Endothelial cell of umbilical vein (primary cell): Measurements from ENCODE around the gene APBA3. TPM values are rescaled to one million over a fixed set of nuclear protein-coding genes. Genes with fewer than 3 reads are reported as not detected.

Source experiments
- BruUV-seq: library from RNA; stranded (reverse); fragments of 400-500 nt; replicated peaks from 2 replicates; lab custom pipeline; 2021; lab: Mats Ljungman, UMichigan
- CTCF ChIA-PET: fragments of 300-600, 350-600 bp; sonication (Branson Sonifier 250); formaldehyde crosslinking; loops from one replicate; lab custom pipeline; 2021; ENCODE audit warnings: antibody characterized with exemption, inconsistent platforms; lab: Charles Lee
- POLR2A ChIA-PET: fragments of 300-600, 350-600 bp; sonication (Branson Sonifier 250); formaldehyde crosslinking; loops from one replicate; lab custom pipeline; 2021; ENCODE audit warnings: antibody characterized with exemption, inconsistent platforms; lab: Charles Lee
- DNase-seq: peaks from one replicate; pipeline ENCODE4 v3.0.0-alpha.2; 2011; ENCODE audit warnings: low read depth, low spot score
- FAIRE-seq: peaks from 2 replicates; lab custom pipeline; 2011; peaks lifted over from hg19 to GRCh38; lab: Jason Lieb, UNC
- H2AFZ ChIP-seq: 2 replicates; pipeline ENCODE4 v1.6.0; 2012; ENCODE audit warnings: low read depth, low read length, control low read depth, inconsistent platforms
- H3K27ac ChIP-seq: 2 replicates; pipeline ENCODE4 v1.5.1; 2011; ENCODE audit warnings: low read depth, mild to moderate bottlenecking, control low read depth, low read length, moderate library complexity; ENCODE audit not compliant: insufficient read depth
- H3K27me3 ChIP-seq, 2 experiments: 2 replicates each; pipeline versions ENCODE4 v1.6.0 to v1.6.1; 2011; ENCODE audit warnings: low read length in 2 of 2, mixed read lengths in 1 of 2; ENCODE audit not compliant: control insufficient read depth in 2 of 2, insufficient read depth in 2 of 2
- H3K36me3 ChIP-seq, 2 experiments: 2 replicates in 1 of 2; 3 replicates in 1 of 2; pipeline ENCODE4 v1.5.1; 2011; ENCODE audit warnings: low read length in 2 of 2, mild to moderate bottlenecking in 1 of 2, moderate library complexity in 1 of 2; ENCODE audit not compliant: control insufficient read depth in 2 of 2, insufficient read depth in 2 of 2; ENCODE audit errors: extremely low read depth in 1 of 2
- H3K4me1 ChIP-seq: 3 replicates; pipeline ENCODE4 v1.5.1; 2011; ENCODE audit warnings: mild to moderate bottlenecking, low read length; ENCODE audit not compliant: control insufficient read depth, insufficient read depth; ENCODE audit errors: extremely low read depth
- H3K4me2 ChIP-seq: 2 replicates; pipeline ENCODE4 v1.6.1; 2011; ENCODE audit warnings: low read length, control low read depth, mixed read lengths; ENCODE audit not compliant: insufficient read depth
- H3K4me3 ChIP-seq, 3 experiments: fragments of 200-600 bp in 1 of 3; sonication (generic), shearing (Covaris generic) in 1 of 3; replicated peaks in 1 of 3; 2 replicates each; pipeline ENCODE4 v1.5.1; 2011 to 2016; ENCODE audit warnings: control low read depth in 3 of 3, low read length in 3 of 3, mild to moderate bottlenecking in 2 of 3, inconsistent platforms in 1 of 3, low read depth in 1 of 3, moderate library complexity in 1 of 3; ENCODE audit not compliant: insufficient read depth in 1 of 3
- H3K79me2 ChIP-seq: 2 replicates; pipeline ENCODE4 v1.6.0; 2012; ENCODE audit warnings: low read length, inconsistent platforms; ENCODE audit not compliant: control insufficient read depth, insufficient read depth
- H3K9ac ChIP-seq: replicated peaks from 2 replicates; pipeline ENCODE3; 2011; ENCODE audit warnings: low read length, control low read depth; ENCODE audit not compliant: insufficient read depth; ENCODE audit errors: extremely low read depth
- H3K9me1 ChIP-seq: replicated peaks from 3 replicates; pipeline ENCODE4 v1.6.0; 2011; ENCODE audit warnings: mild to moderate bottlenecking, low read length; ENCODE audit not compliant: control insufficient read depth, insufficient read depth; ENCODE audit errors: extremely low read depth
- H3K9me3 ChIP-seq: replicated peaks from 2 replicates; pipeline ENCODE4 v1.5.1; 2012; ENCODE audit warnings: low read length, inconsistent platforms; ENCODE audit not compliant: control insufficient read depth, insufficient read depth
- H4K20me1 ChIP-seq: replicated peaks from 2 replicates; pipeline ENCODE3; 2011; ENCODE audit warnings: mild to moderate bottlenecking, low read length; ENCODE audit not compliant: control insufficient read depth, insufficient read depth; ENCODE audit errors: extremely low read depth
- CTCF ChIP-seq, 2 donors: IDR thresholded peaks; 1 replicate in 1 of 2; 2 replicates in 1 of 2; pipeline ENCODE4 v1.5.1; 2011; ENCODE audit warnings: low read length in 2 of 2, mild to moderate bottlenecking in 2 of 2, moderate library complexity in 2 of 2, control low read depth in 1 of 2, inconsistent platforms in 1 of 2, low read depth in 1 of 2; ENCODE audit not compliant: insufficient read depth in 1 of 2; ENCODE audit errors: extremely low read depth in 1 of 2
- EZH2 ChIP-seq: IDR thresholded peaks from 2 replicates; pipeline ENCODE4 v1.6.1; 2012; ENCODE audit warnings: borderline replicate concordance, low read depth, mild to moderate bottlenecking, moderate library complexity, low read length, inconsistent platforms; ENCODE audit not compliant: severe bottlenecking
- FOS ChIP-seq: IDR thresholded peaks from 2 replicates; pipeline ENCODE4 v1.6.1; 2011; ENCODE audit warnings: mild to moderate bottlenecking, low read length, moderate library complexity, borderline replicate concordance; ENCODE audit not compliant: insufficient read depth
- GATA2 ChIP-seq: IDR thresholded peaks from 2 replicates; pipeline ENCODE4 v1.7.0; 2011; ENCODE audit warnings: low read depth, mild to moderate bottlenecking, moderate library complexity, mixed read lengths, low read length; ENCODE audit not compliant: insufficient read length, insufficient read depth
- JUN ChIP-seq: IDR thresholded peaks from 2 replicates; pipeline ENCODE4 v1.6.1; 2011; ENCODE audit warnings: borderline replicate concordance, low read depth; ENCODE audit not compliant: insufficient read length, insufficient read depth
- MAX ChIP-seq: IDR thresholded peaks from 2 replicates; pipeline ENCODE4 v1.6.1; 2011; ENCODE audit not compliant: insufficient read depth, insufficient read length
- MYC ChIP-seq: IDR thresholded peaks from one replicate; pipeline ENCODE4 v1.6.1; 2011; ENCODE audit warnings: mild to moderate bottlenecking, low read depth, low read length
- POLR2A ChIP-seq: IDR thresholded peaks from 2 replicates; pipeline ENCODE4 v1.6.1; 2012; ENCODE audit warnings: low read depth, mild to moderate bottlenecking, control low read depth, low read length
- POLR2AphosphoS5 ChIP-seq: IDR thresholded peaks from 2 replicates; pipeline ENCODE4 v1.6.1; 2012; ENCODE audit warnings: low read depth, mild to moderate bottlenecking, control low read depth, low read length, moderate library complexity; ENCODE audit not compliant: insufficient read depth
- dilution Hi-C: fragments of 300-500 bp; cut with MboI; formaldehyde crosslinking; loops from one replicate; pipeline ENCODE4 v1.15.0; 2019; ENCODE audit warnings: low sequenced_read_pairs; ENCODE audit not compliant: extremely low pct_ligation_motif_present
- intact Hi-C: fragments of 100-400 bp; cut with micrococcal nuclease; formaldehyde crosslinking; loops from one replicate; pipeline ENCODE4 v1.10.0; 2022
- polyA plus RNA-seq, 4 experiments: library from polyadenylated mRNA; depleted of rRNA in 3 of 4; stranded (reverse) in 3 of 4; unstranded in 1 of 4; fragments of >200 nt; gene quantifications; 2 replicates each; pipeline versions ENCODE4 v1.2.1 to v1.2.3, GENCODE V29; 2011 to 2012; ENCODE audit warnings: missing spikeins in 1 of 4
- total RNA-seq: library from RNA; stranded (reverse); gene quantifications from 2 replicates; pipeline ENCODE4 v1.2.3, GENCODE V29; 2021

APBA3 gene
- total and polyA plus RNA-seq, 2 donors (not counting 3 experiments of a cell fraction or from before 2014, with no cell fraction given): 23.4 to 25.1 TPM

GRCh38 chr19:3721131-3721886 lies 40.2 kb downstream of the APBA3 start:
- H3K9me1 ChIP-seq: no peaks in the 10 kb centered on the region
- ChIA-PET CTCF (interaction anchor here (1.4 kb wide), 1 partner anchor 101 kb away, joined by 5 read pairs; no protein-coding TSS in a partner anchor), POLR2A (no interaction called here)
- H3K4me2 ChIP-seq: no peak overlapping the region
- no peaks in the 10 kb centered on the region for H4K20me1 ChIP-seq
- intact Hi-C loops (no loop called here), dilution Hi-C loops (no loop called here)
- no peaks in the 10 kb centered on the region for H3K9me3 ChIP-seq
- FAIRE-seq (peak; percentile 46), DNase-seq (peak; percentile 61)
- H3K79me2 ChIP-seq: no peaks in the 10 kb centered on the region
- TF ChIP-seq CTCF (IDR thresholded peaks at IDR 0.05; ENCODE audit: extremely low read depth in 1 of 2, insufficient read depth in 1 of 2, low read depth in 1 of 2, low read length in 2 of 2) (no peak), POLR2AphosphoS5 (peak; percentile 34), EZH2 (peak; percentile 34)
- no TSS peak for BruUV-seq
- H3K27me3 ChIP-seq: peaks cover 20 to 27% of the 10 kb centered on the region in 2 experiments
- H3K4me1 ChIP-seq: no peaks in the 10 kb centered on the region
- no peak overlapping the region for H3K9ac ChIP-seq
- no peak overlapping the region for H3K4me3 ChIP-seq
- H3K27ac ChIP-seq: no peak overlapping the region
- H2AFZ ChIP-seq: no peak overlapping the region
- no peaks in the 10 kb centered on the region for H3K36me3 ChIP-seq

- Histone ChIP-seq H3K36me3 (no peaks in the 10 kb centered on the region), H3K4me3 (no peak overlapping the region), H3K9ac (no peak overlapping the region), H2AFZ (no peak overlapping the region), H3K4me2 (no peak overlapping the region), H4K20me1 (no peaks in the 10 kb centered on the region), H3K4me1 (no peaks in the 10 kb centered on the region), H3K79me2 (no peaks in the 10 kb centered on the region), H3K9me3 (no peaks in the 10 kb centered on the region), H3K9me1 (no peaks in the 10 kb centered on the region), H3K27ac (no peak overlapping the region), H3K27me3 (peaks cover 20 to 27% of the 10 kb centered on the region in 2 experiments)
- no TSS peak for BruUV-seq
- no peak for DNase-seq
- intact Hi-C loops: no loop called here
- FAIRE-seq: peak; percentile 40
- TF ChIP-seq FOS: no peak
- no peak for TF ChIP-seq POLR2AphosphoS5
- TF ChIP-seq EZH2: no peak
- no peak for TF ChIP-seq CTCF (IDR thresholded peaks at IDR 0.05; ENCODE audit: extremely low read depth in 1 of 2, insufficient read depth in 1 of 2, low read depth in 1 of 2, low read length in 2 of 2)
- no peak for TF ChIP-seq POLR2A
- TF ChIP-seq MAX: no peak
- TF ChIP-seq MYC: no peak
- no peak for TF ChIP-seq JUN
- TF ChIP-seq GATA2: no peak
- CTCF ChIA-PET: no interaction called here
- dilution Hi-C loops: no loop called here
- POLR2A ChIA-PET: no interaction called here
Measured at GRCh38 chr19:3720349-3720917, 41.1 kb downstream of the APBA3 start.
